SKM-1 treated with dmso at 0.1 percent for 144 hours (cell line): ENCODE results near the gene CHTF18.
"Not testable (repeated sequence)": the region's sequence is repeated elsewhere in the genome, so short reads cannot be mapped to it uniquely, and the experiment has no call there.

Experiments used
- DNase-seq: peaks from one replicate; lab custom pipeline; 2025; ENCODE audit not compliant: unreplicated experiment; lab: John Stamatoyannopoulos, UW

CHTF18 gene

GRCh38 chr16:804193-805048 is 16.0 kb downstream of the CHTF18 start:
- no peak for DNase-seq

- no peak for DNase-seq
Measured at GRCh38 chr16:805474-805873, 17.1 kb downstream of the CHTF18 start.

GRCh38 chr16:807347-808084 is 19.1 kb downstream of the CHTF18 start:
- peak; percentile 67 for DNase-seq

GRCh38 chr16:808085-808386 is 19.6 kb downstream of the CHTF18 start:
- no peak for DNase-seq

GRCh38 chr16:813204-813915 is 24.9 kb downstream of the CHTF18 start:
- DNase-seq, result no peak

GRCh38 chr16:813916-814412 is 25.5 kb downstream of the CHTF18 start:
- no peak for DNase-seq

GRCh38 chr16:814974-815373 is 26.6 kb downstream of the CHTF18 start:
- no peak for DNase-seq

- no peak for DNase-seq
Measured at GRCh38 chr16:815861-816260, 27.4 kb downstream of the CHTF18 start.

- no peak for DNase-seq
Measured at GRCh38 chr16:817001-817906, 28.8 kb downstream of the CHTF18 start.

GRCh38 chr16:818132-818531 is 29.7 kb downstream of the CHTF18 start:
- no peak for DNase-seq

- no peak for DNase-seq
Measured at GRCh38 chr16:818592-818991, 30.2 kb downstream of the CHTF18 start.

- no peak for DNase-seq
Measured at GRCh38 chr16:819336-820043, 31.1 kb downstream of the CHTF18 start.

- not testable (repeated sequence) for DNase-seq
Measured at GRCh38 chr16:820044-820408, 31.6 kb downstream of the CHTF18 start.

- DNase-seq, result no peak
Measured at GRCh38 chr16:820748-821147, 32.3 kb downstream of the CHTF18 start.

- DNase-seq, result no peak
Measured at GRCh38 chr16:821751-822150, 33.3 kb downstream of the CHTF18 start.

- no peak for DNase-seq
Measured at GRCh38 chr16:822174-822908, 33.9 kb downstream of the CHTF18 start.

GRCh38 chr16:822909-823297 is 34.5 kb downstream of the CHTF18 start:
- no peak for DNase-seq

GRCh38 chr16:824194-824593 is 35.8 kb downstream of the CHTF18 start:
- DNase-seq, result no peak

- no peak for DNase-seq
Measured at GRCh38 chr16:824601-825000, 36.2 kb downstream of the CHTF18 start.
